ENCODE results near the gene AGER. TPM values are rescaled to one million over a fixed set of nuclear protein-coding genes. Genes with fewer than 3 reads are reported as not detected.
"Not testable (repeated sequence)": the region's sequence is repeated elsewhere in the genome, so short reads cannot be mapped to it uniquely, and the experiment has no call there.

AGER gene
- total RNA-seq, 4 donors from 2014 or later, result 0.59 to 1.7 (median 1.4) TPM

DNA sequence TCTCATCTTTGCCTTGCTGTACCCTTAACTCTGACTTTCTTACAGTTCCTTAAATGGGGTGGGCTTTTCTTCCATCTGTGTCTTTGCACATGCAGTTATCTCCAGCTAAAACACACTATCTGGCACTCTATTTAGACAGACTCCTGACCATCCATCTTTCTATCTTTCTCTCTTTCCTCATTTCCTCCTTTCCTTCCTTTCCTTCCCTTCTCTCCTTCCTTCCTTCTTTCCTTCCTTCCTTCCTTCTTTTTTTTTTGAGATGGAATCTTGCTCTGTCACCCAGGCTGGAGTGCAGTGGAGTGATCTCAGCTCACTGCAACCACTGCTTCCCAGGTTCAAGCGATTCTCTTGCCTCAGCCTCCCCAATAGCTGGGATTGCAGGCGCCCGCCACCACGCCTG lies 31.6 kb upstream of the AGER start:
- DNase-seq, result no peak
- 91 to 100% methylated on average over 3 to 4 of the region's 4 CpGs for WGBS, 2 donors
- no peaks in the 10 kb centered on the region for H3K9me3 ChIP-seq
- no peak overlapping the region for H3K27ac ChIP-seq
- no peak overlapping the region for H3K4me3 ChIP-seq
- intact Hi-C loops (cut with DNase I), result no loop called here
- no peaks in the 10 kb centered on the region for H3K27me3 ChIP-seq
- no peaks in the 10 kb centered on the region for H3K36me3 ChIP-seq
- no peaks in the 10 kb centered on the region for H3K4me1 ChIP-seq
- TF ChIP-seq POLR2A (IDR thresholded peaks at IDR 0.05), result no peak
- TF ChIP-seq, protein P1, sequence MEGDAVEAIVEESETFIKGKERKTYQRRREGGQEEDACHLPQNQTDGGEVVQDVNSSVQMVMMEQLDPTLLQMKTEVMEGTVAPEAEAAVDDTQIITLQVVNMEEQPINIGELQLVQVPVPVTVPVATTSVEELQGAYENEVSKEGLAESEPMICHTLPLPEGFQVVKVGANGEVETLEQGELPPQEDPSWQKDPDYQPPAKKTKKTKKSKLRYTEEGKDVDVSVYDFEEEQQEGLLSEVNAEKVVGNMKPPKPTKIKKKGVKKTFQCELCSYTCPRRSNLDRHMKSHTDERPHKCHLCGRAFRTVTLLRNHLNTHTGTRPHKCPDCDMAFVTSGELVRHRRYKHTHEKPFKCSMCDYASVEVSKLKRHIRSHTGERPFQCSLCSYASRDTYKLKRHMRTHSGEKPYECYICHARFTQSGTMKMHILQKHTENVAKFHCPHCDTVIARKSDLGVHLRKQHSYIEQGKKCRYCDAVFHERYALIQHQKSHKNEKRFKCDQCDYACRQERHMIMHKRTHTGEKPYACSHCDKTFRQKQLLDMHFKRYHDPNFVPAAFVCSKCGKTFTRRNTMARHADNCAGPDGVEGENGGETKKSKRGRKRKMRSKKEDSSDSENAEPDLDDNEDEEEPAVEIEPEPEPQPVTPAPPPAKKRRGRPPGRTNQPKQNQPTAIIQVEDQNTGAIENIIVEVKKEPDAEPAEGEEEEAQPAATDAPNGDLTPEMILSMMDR (IDR thresholded peaks at IDR 0.05), result no peak

DNA sequence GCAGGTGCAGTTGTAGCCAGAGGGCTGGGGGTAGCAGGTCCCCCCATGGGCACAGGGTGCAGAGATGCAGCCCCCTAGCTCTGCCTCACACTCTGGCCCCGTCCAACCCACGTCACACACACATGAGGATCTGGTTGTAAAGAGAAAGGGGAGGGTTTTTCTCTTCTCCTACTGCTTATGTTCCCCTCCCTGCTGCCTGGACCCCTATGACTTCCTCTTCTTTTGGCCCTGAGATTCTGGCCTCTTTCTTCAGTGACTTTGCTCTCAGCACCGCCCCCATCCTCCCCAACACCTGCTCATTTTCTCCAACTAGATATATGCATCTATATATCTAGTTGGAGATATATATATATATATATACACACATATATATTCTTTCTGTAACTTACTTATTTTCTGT lies 30.1 kb upstream of the AGER start:
- WGBS, 2 donors, result 83 to 96% methylated on average over 2 to 3 of the region's 3 CpGs
- intact Hi-C loops (cut with DNase I), result no loop called here
- Histone ChIP-seq H3K36me3 (no peaks in the 10 kb centered on the region), H3K27ac (no peak overlapping the region), H3K9me3 (no peaks in the 10 kb centered on the region), H3K4me3 (no peak overlapping the region), H3K27me3 (no peaks in the 10 kb centered on the region), H3K4me1 (no peaks in the 10 kb centered on the region)
- no peak for DNase-seq
- TF ChIP-seq, protein P1 (IDR thresholded peaks at IDR 0.05), result no peak
- no peak for TF ChIP-seq POLR2A (IDR thresholded peaks at IDR 0.05)

DNA sequence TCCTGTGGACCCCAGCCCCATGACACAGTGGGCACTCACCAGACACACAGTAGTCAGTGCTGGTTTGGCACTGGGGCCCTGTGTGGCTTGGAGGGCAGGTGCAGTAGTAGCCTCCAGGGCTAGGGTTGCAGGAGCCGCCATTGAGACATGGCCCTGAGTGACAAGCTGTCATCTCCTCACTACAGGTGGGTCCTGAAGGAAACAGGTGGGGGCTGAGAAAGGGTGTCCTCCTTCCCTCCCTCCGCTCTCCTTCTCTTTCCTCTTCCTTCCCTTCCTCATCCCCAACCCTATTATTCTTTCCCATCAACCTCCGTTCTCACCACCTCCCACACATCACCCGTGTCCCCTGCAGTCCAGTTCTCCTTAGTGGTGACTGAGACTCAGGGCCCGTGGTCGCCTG lies 29.6 kb upstream of the AGER start:
- 83 to 84% methylated on average over 6 of the region's 6 CpGs for WGBS, 2 donors
- H3K4me3 ChIP-seq, result no peak overlapping the region
- H3K4me1 ChIP-seq, result no peaks in the 10 kb centered on the region
- no peak overlapping the region for H3K27ac ChIP-seq
- H3K36me3 ChIP-seq, result no peaks in the 10 kb centered on the region
- no peaks in the 10 kb centered on the region for H3K27me3 ChIP-seq
- DNase-seq, result no peak
- TF ChIP-seq, protein P1 (IDR thresholded peaks at IDR 0.05), result no peak
- no peak for TF ChIP-seq POLR2A (IDR thresholded peaks at IDR 0.05)
- no peaks in the 10 kb centered on the region for H3K9me3 ChIP-seq
- intact Hi-C loops (cut with DNase I), result no loop called here

DNA sequence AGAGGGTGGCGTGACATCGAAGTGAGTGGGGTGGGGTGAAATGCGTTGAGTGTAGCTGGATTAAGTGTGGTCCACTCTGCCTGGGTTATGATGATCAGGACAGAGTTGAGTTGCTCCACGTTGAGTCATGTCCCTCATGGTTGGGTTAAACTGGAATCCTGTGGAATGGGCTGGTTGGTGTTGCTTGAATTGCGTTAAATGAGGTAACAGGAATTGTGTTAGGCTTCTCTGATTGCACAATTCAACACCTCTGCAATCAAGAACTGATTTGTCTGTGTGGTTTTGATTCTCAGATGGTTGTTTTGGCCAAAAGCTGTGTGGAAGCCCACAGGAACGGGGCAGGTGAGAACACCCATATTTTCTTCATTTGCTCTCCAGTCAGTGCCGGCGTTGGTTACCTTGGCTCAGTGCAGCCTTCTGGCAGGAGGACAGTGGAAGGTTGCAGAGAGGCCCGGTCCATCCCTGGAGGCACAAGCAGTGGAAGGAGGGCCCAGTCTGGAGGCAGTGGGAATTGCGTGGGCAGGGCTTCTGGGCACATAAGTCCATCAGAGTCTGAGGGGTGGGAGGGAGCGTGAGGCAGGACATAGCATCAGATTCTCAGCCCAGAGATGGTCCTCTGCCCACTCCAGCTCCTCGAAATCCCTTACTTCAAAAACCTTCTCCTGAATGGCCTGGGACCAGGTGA lies 28.2 kb upstream of the AGER start:
- H3K27ac ChIP-seq, result no peak overlapping the region
- no peaks in the 10 kb centered on the region for H3K9me3 ChIP-seq
- H3K27me3 ChIP-seq, result no peaks in the 10 kb centered on the region
- H3K4me1 ChIP-seq, result no peaks in the 10 kb centered on the region
- no peak overlapping the region for H3K4me3 ChIP-seq
- no peak for DNase-seq
- H3K36me3 ChIP-seq, result no peaks in the 10 kb centered on the region
- TF ChIP-seq, protein P1 (IDR thresholded peaks at IDR 0.05), result no peak
- no peak for TF ChIP-seq POLR2A (IDR thresholded peaks at IDR 0.05)
- intact Hi-C loops (cut with DNase I), result no loop called here
- WGBS, 2 donors, result 72 to 74% methylated on average over 9 to 11 of the region's 12 CpGs

DNA sequence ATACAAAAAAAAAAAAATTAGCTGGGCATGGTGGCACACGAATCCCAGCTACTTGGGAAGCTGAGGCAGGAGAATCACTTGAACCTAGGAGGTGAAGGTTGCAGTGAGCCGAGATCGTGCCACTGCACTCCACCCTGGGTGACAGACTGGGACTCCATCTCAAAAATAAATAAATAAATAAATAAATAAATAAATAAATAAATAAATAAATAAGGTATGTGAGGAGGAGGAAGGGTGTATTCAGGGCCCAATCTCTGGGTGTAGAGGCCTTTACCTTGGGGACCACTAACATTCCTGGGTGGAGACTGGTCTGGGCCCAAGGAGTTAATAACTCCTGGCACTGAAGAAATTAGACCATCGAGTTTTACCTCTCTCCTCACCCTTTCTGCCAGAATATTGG lies 27.4 kb upstream of the AGER start:
- H3K27me3 ChIP-seq; H3K4me1 ChIP-seq; H3K4me3 ChIP-seq; H3K27ac ChIP-seq; DNase-seq; H3K36me3 ChIP-seq; H3K9me3 ChIP-seq; intact Hi-C loops (cut with DNase I): not testable (repeated sequence)
- 77 to 88% methylated on average over 4 of the region's 4 CpGs for WGBS, 2 donors

DNA sequence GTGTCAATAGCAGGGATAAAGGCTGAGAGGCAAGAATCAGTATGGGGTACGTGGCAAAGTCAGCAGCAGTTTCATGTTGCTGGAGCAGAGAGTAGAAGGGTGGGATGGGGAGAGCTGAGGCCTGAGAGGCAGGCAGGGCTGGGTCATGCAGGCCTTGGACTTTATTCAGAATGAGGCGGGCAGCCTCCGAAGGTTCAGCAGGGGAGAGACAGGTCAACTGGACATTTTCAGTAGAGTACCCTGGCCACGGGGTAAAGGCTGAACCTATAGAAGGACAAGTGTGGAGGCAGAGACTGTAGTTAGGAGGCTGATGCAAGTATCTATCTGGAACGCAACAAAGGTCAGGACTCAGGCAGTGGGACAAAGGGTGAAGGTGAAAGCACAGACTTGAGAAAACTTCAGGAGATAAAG lies 26.1 kb upstream of the AGER start:
- Histone ChIP-seq H3K27me3 (no peaks in the 10 kb centered on the region), H3K9me3 (no peaks in the 10 kb centered on the region), H3K4me3 (no peak overlapping the region), H3K4me1 (no peaks in the 10 kb centered on the region), H3K36me3 (no peaks in the 10 kb centered on the region), H3K27ac (no peak overlapping the region)
- intact Hi-C loops (cut with DNase I), result no loop called here
- no peak for DNase-seq
- 92 to 96% methylated on average over 4 to 5 of the region's 5 CpGs for WGBS, 2 donors
- TF ChIP-seq, protein P1 (IDR thresholded peaks at IDR 0.05), result no peak
- TF ChIP-seq POLR2A (IDR thresholded peaks at IDR 0.05), result no peak
